ENCODE results near the gene APLF.
"Not testable (repeated sequence)": the region's sequence is repeated elsewhere in the genome, so short reads cannot be mapped to it uniquely, and the experiment has no call there.

APLF gene

DNA sequence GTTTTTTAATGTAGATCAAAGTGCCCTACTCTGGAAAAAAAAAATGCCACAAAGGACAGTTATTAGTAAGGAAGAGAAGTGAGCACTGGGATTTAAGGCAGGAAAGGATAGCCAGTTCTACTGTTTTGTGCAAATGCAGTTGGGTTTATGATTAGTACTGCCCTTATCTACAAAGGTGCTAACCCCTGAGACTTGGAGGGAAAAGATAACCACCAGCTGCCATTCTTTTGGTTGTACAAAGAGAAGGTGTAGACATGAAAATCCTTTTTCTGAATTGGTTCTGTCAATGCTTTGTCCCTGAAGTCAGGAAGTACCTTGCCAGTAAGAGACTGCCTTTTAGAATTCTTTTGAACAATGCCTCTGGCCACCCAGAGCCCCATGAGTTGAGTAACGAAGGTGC is 11.3 kb downstream of the APLF start:
- H3K9ac ChIP-seq (ENCODE audit: low read length in 2 of 2): no peak overlapping the region
- H3K36me3 ChIP-seq (ENCODE audit: control insufficient read depth in 2 of 2, insufficient read depth in 2 of 2, low read length in 2 of 2): no peaks in the 10 kb centered on the region
- no peak overlapping the region for H3K27ac ChIP-seq (ENCODE audit: low read length)
- H3K4me3 ChIP-seq (ENCODE audit: low read length in 2 of 2): no peak overlapping the region
- no peaks in the 10 kb centered on the region for H3K9me3 ChIP-seq (ENCODE audit: control insufficient read depth in 2 of 2, low read length in 2 of 2)
- no peaks in the 10 kb centered on the region for H3K4me1 ChIP-seq (ENCODE audit: control insufficient read depth, insufficient read depth, low read length)
- no peaks in the 10 kb centered on the region for H3K27me3 ChIP-seq (ENCODE audit: control insufficient read depth in 1 of 2, insufficient read depth in 2 of 2, low read length in 2 of 2)

GRCh38 chr2:68482296-68482820 is 15.0 kb downstream of the APLF start:
- no peak overlapping the region for H3K27ac ChIP-seq (ENCODE audit: low read length)
- no peaks in the 10 kb centered on the region for H3K9me3 ChIP-seq (ENCODE audit: control insufficient read depth in 2 of 2, low read length in 2 of 2)
- H3K36me3 ChIP-seq (ENCODE audit: control insufficient read depth in 2 of 2, insufficient read depth in 2 of 2, low read length in 2 of 2): no peaks in the 10 kb centered on the region
- H3K4me3 ChIP-seq (ENCODE audit: low read length in 2 of 2): no peak overlapping the region
- H3K27me3 ChIP-seq (ENCODE audit: control insufficient read depth in 1 of 2, insufficient read depth in 2 of 2, low read length in 2 of 2): no peaks in the 10 kb centered on the region
- H3K4me1 ChIP-seq (ENCODE audit: control insufficient read depth, insufficient read depth, low read length): no peaks in the 10 kb centered on the region
- H3K9ac ChIP-seq (ENCODE audit: low read length in 2 of 2): no peak overlapping the region

DNA sequence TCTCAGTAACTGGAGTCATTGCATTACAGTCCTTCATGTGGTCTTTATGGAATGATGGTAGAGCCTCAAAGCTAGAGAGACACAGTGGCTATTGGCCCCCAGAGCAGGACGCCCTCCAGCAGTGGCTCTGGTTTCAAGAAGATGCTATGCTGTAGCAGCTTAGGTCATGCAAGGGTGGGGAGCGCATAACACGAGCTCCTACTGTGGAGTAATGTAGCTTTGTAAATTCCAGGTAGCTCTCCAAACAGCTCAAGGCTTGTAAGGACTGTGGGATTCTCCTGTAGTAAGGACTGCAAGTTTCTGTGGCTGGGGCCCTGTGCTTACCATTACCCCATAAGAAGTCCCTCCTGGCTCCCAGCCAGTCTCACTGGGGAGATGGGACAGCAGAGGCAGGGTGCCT is 15.6 kb downstream of the APLF start:
- no peaks in the 10 kb centered on the region for H3K36me3 ChIP-seq (ENCODE audit: control insufficient read depth in 2 of 2, insufficient read depth in 2 of 2, low read length in 2 of 2)
- H3K4me1 ChIP-seq (ENCODE audit: control insufficient read depth, insufficient read depth, low read length): no peaks in the 10 kb centered on the region
- H3K27me3 ChIP-seq (ENCODE audit: control insufficient read depth in 1 of 2, insufficient read depth in 2 of 2, low read length in 2 of 2): no peaks in the 10 kb centered on the region
- H3K9ac ChIP-seq (ENCODE audit: low read length in 2 of 2): no peak overlapping the region
- H3K27ac ChIP-seq (ENCODE audit: low read length): no peak overlapping the region
- H3K9me3 ChIP-seq (ENCODE audit: control insufficient read depth in 2 of 2, low read length in 2 of 2): no peaks in the 10 kb centered on the region
- no peak overlapping the region for H3K4me3 ChIP-seq (ENCODE audit: low read length in 2 of 2)

DNA sequence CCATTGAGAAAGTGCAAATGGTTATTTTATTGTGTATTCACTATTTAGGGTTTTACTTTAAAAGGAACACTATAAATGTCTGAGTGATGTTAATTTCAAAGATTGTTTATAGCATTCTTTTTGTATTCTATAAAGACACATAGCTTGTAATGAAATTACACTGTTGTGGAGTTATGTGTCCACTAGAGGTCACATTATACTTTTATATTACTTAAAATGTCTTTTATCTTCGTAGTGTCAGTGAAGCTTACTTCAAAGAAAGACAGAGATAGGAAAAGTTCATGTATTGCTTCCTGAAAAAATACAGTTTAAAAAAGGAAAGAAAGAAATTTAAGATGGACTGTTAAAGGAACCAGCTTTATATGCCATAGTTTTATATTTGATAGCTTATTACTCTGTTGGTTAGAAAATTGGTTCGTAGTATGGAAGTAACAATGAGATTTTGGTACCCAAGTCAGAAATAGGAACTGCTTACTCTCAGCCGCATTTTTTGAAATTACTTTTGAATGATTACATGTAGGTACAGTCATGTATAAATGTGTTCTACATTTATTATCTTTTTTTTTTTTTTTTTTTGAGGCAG is 20.5 kb downstream of the APLF start:
- no peak overlapping the region for H3K4me3 ChIP-seq (ENCODE audit: low read length in 2 of 2)
- H3K36me3 ChIP-seq (ENCODE audit: control insufficient read depth in 2 of 2, insufficient read depth in 2 of 2, low read length in 2 of 2): no peaks in the 10 kb centered on the region
- no peaks in the 10 kb centered on the region for H3K4me1 ChIP-seq (ENCODE audit: control insufficient read depth, insufficient read depth, low read length)
- no peak overlapping the region for H3K9ac ChIP-seq (ENCODE audit: low read length in 2 of 2)
- H3K9me3 ChIP-seq (ENCODE audit: control insufficient read depth in 2 of 2, low read length in 2 of 2): no peaks in the 10 kb centered on the region
- H3K27me3 ChIP-seq (ENCODE audit: control insufficient read depth in 1 of 2, insufficient read depth in 2 of 2, low read length in 2 of 2): no peaks in the 10 kb centered on the region
- H3K27ac ChIP-seq (ENCODE audit: low read length): no peak overlapping the region

GRCh38 chr2:68488605-68489004 is 21.2 kb downstream of the APLF start:
- H3K9ac ChIP-seq (ENCODE audit: low read length in 2 of 2); H3K36me3 ChIP-seq (ENCODE audit: control insufficient read depth in 2 of 2, insufficient read depth in 2 of 2, low read length in 2 of 2); H3K4me3 ChIP-seq (ENCODE audit: low read length in 2 of 2); H3K4me1 ChIP-seq (ENCODE audit: control insufficient read depth, insufficient read depth, low read length); H3K9me3 ChIP-seq (ENCODE audit: control insufficient read depth in 2 of 2, low read length in 2 of 2); H3K27ac ChIP-seq (ENCODE audit: low read length); H3K27me3 ChIP-seq (ENCODE audit: control insufficient read depth in 1 of 2, insufficient read depth in 2 of 2, low read length in 2 of 2): not testable (repeated sequence)

DNA sequence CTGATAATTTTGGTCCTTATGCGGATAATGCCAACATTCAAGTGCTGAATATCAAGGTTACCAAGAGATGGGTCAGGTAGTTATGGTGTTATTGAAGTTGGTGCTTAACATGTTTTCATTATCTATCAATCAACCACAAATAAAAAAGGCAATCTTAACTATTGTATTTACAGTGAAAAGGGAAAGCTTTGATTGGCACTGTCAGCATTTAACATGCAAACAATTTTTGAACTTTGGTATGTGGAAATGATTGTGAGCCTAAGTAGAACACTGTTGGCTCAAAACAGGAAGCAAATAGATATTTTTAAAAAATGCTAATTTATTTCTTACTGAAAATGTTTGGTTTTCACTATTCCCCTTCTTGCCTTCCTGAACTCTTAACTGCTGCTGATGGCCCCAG is 21.9 kb downstream of the APLF start:
- Histone ChIP-seq H3K4me1 (ENCODE audit: control insufficient read depth, insufficient read depth, low read length) (no peaks in the 10 kb centered on the region), H3K9me3 (ENCODE audit: control insufficient read depth in 2 of 2, low read length in 2 of 2) (no peaks in the 10 kb centered on the region), H3K27me3 (ENCODE audit: control insufficient read depth in 1 of 2, insufficient read depth in 2 of 2, low read length in 2 of 2) (no peaks in the 10 kb centered on the region), H3K36me3 (ENCODE audit: control insufficient read depth in 2 of 2, insufficient read depth in 2 of 2, low read length in 2 of 2) (no peaks in the 10 kb centered on the region), H3K4me3 (ENCODE audit: low read length in 2 of 2) (no peak overlapping the region), H3K9ac (ENCODE audit: low read length in 2 of 2) (no peak overlapping the region), H3K27ac (ENCODE audit: low read length) (no peak overlapping the region)

DNA sequence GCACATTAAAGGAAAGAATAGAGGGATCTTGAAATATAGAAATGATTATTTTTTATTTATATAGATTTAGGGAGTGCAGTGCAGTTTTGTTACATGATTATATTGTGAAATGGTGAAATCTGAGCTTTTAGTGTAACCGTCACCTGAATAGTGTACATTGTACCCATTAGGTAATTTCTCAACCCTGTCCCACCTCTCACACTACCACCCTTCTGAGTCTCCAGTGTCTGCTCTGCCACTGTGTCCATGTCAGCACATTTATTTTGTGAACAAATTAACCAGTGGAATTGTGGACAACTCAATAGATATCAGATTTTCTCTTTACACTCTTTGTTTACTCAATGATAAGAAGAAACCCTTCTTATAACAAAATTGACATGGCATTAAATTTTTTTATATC is 24.2 kb downstream of the APLF start:
- H3K4me1 ChIP-seq (ENCODE audit: control insufficient read depth, insufficient read depth, low read length): no peaks in the 10 kb centered on the region
- H3K9me3 ChIP-seq (ENCODE audit: control insufficient read depth in 2 of 2, low read length in 2 of 2): no peaks in the 10 kb centered on the region
- H3K4me3 ChIP-seq (ENCODE audit: low read length in 2 of 2): no peak overlapping the region
- no peaks in the 10 kb centered on the region for H3K36me3 ChIP-seq (ENCODE audit: control insufficient read depth in 2 of 2, insufficient read depth in 2 of 2, low read length in 2 of 2)
- no peaks in the 10 kb centered on the region for H3K27me3 ChIP-seq (ENCODE audit: control insufficient read depth in 1 of 2, insufficient read depth in 2 of 2, low read length in 2 of 2)
- no peak overlapping the region for H3K27ac ChIP-seq (ENCODE audit: low read length)
- no peak overlapping the region for H3K9ac ChIP-seq (ENCODE audit: low read length in 2 of 2)

- H3K27ac ChIP-seq (ENCODE audit: low read length): no peak overlapping the region
- H3K9me3 ChIP-seq (ENCODE audit: control insufficient read depth in 2 of 2, low read length in 2 of 2): no peaks in the 10 kb centered on the region
- no peaks in the 10 kb centered on the region for H3K27me3 ChIP-seq (ENCODE audit: control insufficient read depth in 1 of 2, insufficient read depth in 2 of 2, low read length in 2 of 2)
- H3K4me3 ChIP-seq (ENCODE audit: low read length in 2 of 2): no peak overlapping the region
- H3K4me1 ChIP-seq (ENCODE audit: control insufficient read depth, insufficient read depth, low read length): no peaks in the 10 kb centered on the region
- no peak overlapping the region for H3K9ac ChIP-seq (ENCODE audit: low read length in 2 of 2)
- H3K36me3 ChIP-seq (ENCODE audit: control insufficient read depth in 2 of 2, insufficient read depth in 2 of 2, low read length in 2 of 2): peaks cover 2 to 3% of the 10 kb centered on the region in 2 donors
Observed at GRCh38 chr2:68499133-68499532, 31.7 kb downstream of the APLF start.

DNA sequence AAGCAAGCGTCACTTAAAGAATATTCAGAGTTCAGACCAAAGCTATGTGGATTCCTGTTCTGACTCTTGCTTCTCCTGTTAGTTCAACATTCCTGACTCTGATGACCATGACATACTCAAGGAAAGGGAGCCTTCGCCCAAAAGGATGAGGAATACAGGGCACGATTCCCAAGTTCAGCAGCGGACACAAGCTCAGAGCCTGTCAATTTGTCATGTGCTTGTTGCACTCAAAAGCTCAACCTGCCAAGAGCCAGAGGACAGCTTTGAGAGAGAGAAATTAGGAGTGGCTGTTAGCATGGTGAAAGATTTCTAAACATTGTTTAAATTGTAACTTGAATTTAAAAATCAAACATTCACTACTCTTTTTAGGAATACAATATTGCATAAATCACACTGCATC is 33.3 kb downstream of the APLF start:
- no peaks in the 10 kb centered on the region for H3K4me1 ChIP-seq (ENCODE audit: control insufficient read depth, insufficient read depth, low read length)
- H3K9ac ChIP-seq (ENCODE audit: low read length in 2 of 2): no peak overlapping the region
- peaks cover 2 to 4% of the 10 kb centered on the region in 2 donors for H3K36me3 ChIP-seq (ENCODE audit: control insufficient read depth in 2 of 2, insufficient read depth in 2 of 2, low read length in 2 of 2)
- no peak overlapping the region for H3K4me3 ChIP-seq (ENCODE audit: low read length in 2 of 2)
- H3K27me3 ChIP-seq (ENCODE audit: control insufficient read depth in 1 of 2, insufficient read depth in 2 of 2, low read length in 2 of 2): no peaks in the 10 kb centered on the region
- no peaks in the 10 kb centered on the region for H3K9me3 ChIP-seq (ENCODE audit: control insufficient read depth in 2 of 2, low read length in 2 of 2)
- H3K27ac ChIP-seq (ENCODE audit: low read length): no peak overlapping the region

DNA sequence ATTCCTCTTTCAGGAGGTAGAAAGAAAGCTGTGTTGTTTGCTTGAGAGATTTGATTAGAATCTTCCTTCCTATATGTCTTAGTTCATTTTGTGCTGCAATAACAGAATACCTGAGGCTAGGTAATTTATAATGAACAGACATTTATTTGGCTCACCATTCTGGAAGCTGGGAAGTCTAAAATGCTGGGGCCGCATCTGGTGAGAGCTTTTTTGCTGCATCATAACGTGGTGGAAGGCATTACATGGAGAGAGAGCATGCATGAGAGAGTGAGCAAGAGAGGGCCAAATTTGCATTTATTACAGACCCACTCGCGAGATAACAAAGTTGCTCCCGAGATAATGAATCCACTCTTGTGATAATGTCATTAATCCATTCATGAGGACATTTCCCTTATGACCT is 34.4 kb downstream of the APLF start:
- Histone ChIP-seq H3K9ac (ENCODE audit: low read length in 2 of 2) (no peak overlapping the region), H3K4me3 (ENCODE audit: low read length in 2 of 2) (no peak overlapping the region), H3K27me3 (ENCODE audit: control insufficient read depth in 1 of 2, insufficient read depth in 2 of 2, low read length in 2 of 2) (no peaks in the 10 kb centered on the region), H3K27ac (ENCODE audit: low read length) (no peak overlapping the region), H3K36me3 (ENCODE audit: control insufficient read depth in 2 of 2, insufficient read depth in 2 of 2, low read length in 2 of 2) (peaks cover 2 to 7% of the 10 kb centered on the region in 2 donors), H3K9me3 (ENCODE audit: control insufficient read depth in 2 of 2, low read length in 2 of 2) (no peaks in the 10 kb centered on the region), H3K4me1 (ENCODE audit: control insufficient read depth, insufficient read depth, low read length) (no peaks in the 10 kb centered on the region)

DNA sequence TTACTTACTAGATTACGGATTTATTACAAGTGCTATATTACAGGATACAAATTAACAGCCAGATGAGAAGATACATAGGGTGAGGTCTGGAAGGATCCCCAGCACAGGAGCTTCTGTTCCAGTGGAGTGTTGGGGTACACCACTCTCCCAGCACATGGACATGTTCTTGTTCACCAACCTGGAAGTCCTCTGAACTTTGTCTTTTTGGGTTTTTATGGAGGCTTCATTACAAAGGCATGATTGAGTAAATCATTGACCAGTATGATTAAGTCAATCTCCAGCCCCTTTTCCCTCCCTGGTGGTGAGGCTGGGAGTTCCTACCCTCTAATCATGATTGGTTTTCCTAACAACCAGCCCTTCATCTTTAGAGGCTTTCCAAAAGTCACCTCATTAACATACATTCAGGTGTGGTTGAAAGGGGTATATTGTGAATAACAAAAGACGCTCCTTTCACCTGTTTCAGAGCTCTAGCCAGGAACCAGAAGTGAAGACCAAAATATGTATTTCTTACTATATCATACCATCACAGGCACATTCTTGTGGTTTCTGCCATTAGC is 38.3 kb downstream of the APLF start:
- H3K9me3 ChIP-seq (ENCODE audit: control insufficient read depth in 2 of 2, low read length in 2 of 2): no peaks in the 10 kb centered on the region
- no peak overlapping the region for H3K27ac ChIP-seq (ENCODE audit: low read length)
- no peak overlapping the region for H3K9ac ChIP-seq (ENCODE audit: low read length in 2 of 2)
- no peak overlapping the region for H3K4me3 ChIP-seq (ENCODE audit: low read length in 2 of 2)
- H3K36me3 ChIP-seq (ENCODE audit: control insufficient read depth in 2 of 2, insufficient read depth in 2 of 2, low read length in 2 of 2): peaks cover 2 to 7% of the 10 kb centered on the region in 2 donors
- H3K4me1 ChIP-seq (ENCODE audit: control insufficient read depth, insufficient read depth, low read length): no peaks in the 10 kb centered on the region
- no peaks in the 10 kb centered on the region for H3K27me3 ChIP-seq (ENCODE audit: control insufficient read depth in 1 of 2, insufficient read depth in 2 of 2, low read length in 2 of 2)
